ENCODE data around the gene CYTH3.

The CYTH3 gene

GRCh38 chr7:6268023-6268900 is 4.2 kb downstream of the CYTH3 start:
- TF ChIP-seq CTCF (IDR thresholded peaks at IDR 0.05) = no peak
- no peak overlapping the region for H2AFZ ChIP-seq
- no peak overlapping the region for H3K9ac ChIP-seq
- no peaks in the 10 kb centered on the region for H3K36me3 ChIP-seq (ENCODE audit: control insufficient read depth, insufficient read depth, low read length)
- H3K27me3 ChIP-seq (ENCODE audit: control insufficient read depth, insufficient read depth, low read length) = no peaks in the 10 kb centered on the region
- peaks cover 23% of the 10 kb centered on the region for H3K79me2 ChIP-seq
- H3K4me3 ChIP-seq (ENCODE audit: low read depth, low read length) = no peak overlapping the region
- H3K27ac ChIP-seq = no peak overlapping the region
- no peaks in the 10 kb centered on the region for H3K9me3 ChIP-seq (ENCODE audit: control insufficient read depth, low read length)
- H3K4me2 ChIP-seq (ENCODE audit: low read length) = no peak overlapping the region
- peaks cover 5% of the 10 kb centered on the region for H3K4me1 ChIP-seq

- peaks cover 23% of the 10 kb centered on the region for H3K79me2 ChIP-seq
Observed at GRCh38 chr7:6266699-6267098, 5.7 kb downstream of the CYTH3 start.

GRCh38 chr7:6262221-6262620 is 10.2 kb downstream of the CYTH3 start:
- no peak overlapping the region for H3K4me3 ChIP-seq (ENCODE audit: low read depth, low read length)
- no peak for TF ChIP-seq CTCF (IDR thresholded peaks at IDR 0.05)
- H3K4me2 ChIP-seq (ENCODE audit: low read length) = no peak overlapping the region
- peaks cover 5% of the 10 kb centered on the region for H3K4me1 ChIP-seq
- H3K9ac ChIP-seq = no peak overlapping the region
- H3K36me3 ChIP-seq (ENCODE audit: control insufficient read depth, insufficient read depth, low read length) = no peaks in the 10 kb centered on the region
- H3K27ac ChIP-seq = no peak overlapping the region
- H3K9me3 ChIP-seq (ENCODE audit: control insufficient read depth, low read length) = no peaks in the 10 kb centered on the region
- H2AFZ ChIP-seq = no peak overlapping the region
- H3K27me3 ChIP-seq (ENCODE audit: control insufficient read depth, insufficient read depth, low read length) = no peaks in the 10 kb centered on the region
- peaks cover 19% of the 10 kb centered on the region for H3K79me2 ChIP-seq

More at GRCh38 chr7:6266699-6267098, 5.7 kb downstream of the CYTH3 start:
- no peak overlapping the region for H3K27ac ChIP-seq
- TF ChIP-seq CTCF (IDR thresholded peaks at IDR 0.05) = no peak
- H3K4me2 ChIP-seq (ENCODE audit: low read length) = no peak overlapping the region
- no peak overlapping the region for H3K9ac ChIP-seq
- H3K4me1 ChIP-seq = peaks cover 5% of the 10 kb centered on the region
- H3K9me3 ChIP-seq (ENCODE audit: control insufficient read depth, low read length) = no peaks in the 10 kb centered on the region
- H3K4me3 ChIP-seq (ENCODE audit: low read depth, low read length) = no peak overlapping the region
- H2AFZ ChIP-seq = no peak overlapping the region
- no peaks in the 10 kb centered on the region for H3K36me3 ChIP-seq (ENCODE audit: control insufficient read depth, insufficient read depth, low read length)
- no peaks in the 10 kb centered on the region for H3K27me3 ChIP-seq (ENCODE audit: control insufficient read depth, insufficient read depth, low read length)

- Histone ChIP-seq H3K27ac (no peak overlapping the region), H3K79me2 (peaks cover 14% of the 10 kb centered on the region), H3K4me3 (ENCODE audit: low read depth, low read length) (no peak overlapping the region), H3K9me3 (ENCODE audit: control insufficient read depth, low read length) (no peaks in the 10 kb centered on the region), H3K4me1 (peaks cover 5% of the 10 kb centered on the region), H3K9ac (no peak overlapping the region), H2AFZ (no peak overlapping the region), H3K36me3 (ENCODE audit: control insufficient read depth, insufficient read depth, low read length) (no peaks in the 10 kb centered on the region), H3K27me3 (ENCODE audit: control insufficient read depth, insufficient read depth, low read length) (no peaks in the 10 kb centered on the region), H3K4me2 (ENCODE audit: low read length) (no peak overlapping the region)
- TF ChIP-seq CTCF (IDR thresholded peaks at IDR 0.05) = no peak
Observed at GRCh38 chr7:6261699-6262098, 10.7 kb downstream of the CYTH3 start.
